Activated CD4-positive, alpha-beta T cell treated with anti-CD3 and anti-CD28 coated beads for 36 hours (primary cell): ENCODE data around the gene UTP14C. TPM values are rescaled to one million over a fixed set of nuclear protein-coding genes. Genes with fewer than 3 reads are reported as not detected.
"Not testable (repeated sequence)": the region's sequence is repeated elsewhere in the genome, so short reads cannot be mapped to it uniquely, and the experiment has no call there.

Source experiments
- ATAC-seq: fragments of 200-7000 bp; cut with Tn5 transposase; one replicate; pipeline ENCODE4 v1.10.0; 2021; ENCODE audit warnings: mild to moderate bottlenecking, moderate library complexity
- CTCF ChIA-PET: fragments of 350-600 bp; sonication (Branson Sonifier 250); formaldehyde crosslinking; loops from one replicate; lab custom pipeline; 2021; ENCODE audit warnings: antibody characterized with exemption; lab: Charles Lee
- POLR2A ChIA-PET: fragments of 350-600 bp; sonication (Branson Sonifier 250); formaldehyde crosslinking; loops from one replicate; lab custom pipeline; 2021; ENCODE audit warnings: antibody characterized with exemption, inconsistent platforms; lab: Charles Lee
- DNase-seq: peaks from one replicate; pipeline ENCODE4 v3.0.0-alpha.2; 2020
- H3K27ac Mint-ChIP-seq: one replicate; pipeline ENCODE4 v1.8.0; 2021; ENCODE audit warnings: mixed read lengths
- H3K27me3 Mint-ChIP-seq: one replicate; pipeline ENCODE4 v1.8.0; 2021; ENCODE audit warnings: mixed read lengths
- H3K36me3 Mint-ChIP-seq: one replicate; pipeline ENCODE4 v1.8.0; 2021; ENCODE audit warnings: low read depth, mixed read lengths
- H3K4me1 Mint-ChIP-seq: one replicate; pipeline ENCODE4 v1.8.0; 2021; ENCODE audit warnings: mixed read lengths
- H3K4me3 Mint-ChIP-seq: one replicate; pipeline ENCODE4 v1.8.0; 2021; ENCODE audit warnings: mild to moderate bottlenecking, moderate library complexity, mixed read lengths
- H3K9me3 Mint-ChIP-seq: one replicate; pipeline ENCODE4 v1.8.0; 2021; ENCODE audit warnings: low read depth, mixed read lengths
- intact Hi-C, 2 experiments: fragments of 100-400 bp; cut with DNase I in 1 of 2; cut with micrococcal nuclease in 1 of 2; formaldehyde crosslinking; loops; one replicate each; pipeline versions ENCODE4 v1.14.2 to v1.15.1; 2022 to 2024; cut with DNase I, micrococcal nuclease
- total RNA-seq, 2 experiments: library from RNA; stranded (reverse); gene quantifications; one replicate each; pipeline ENCODE4 v1.2.3, GENCODE V29; 2021

The UTP14C gene
- 1 to 10 TPM; 6.1 to 7.6 TPM for total RNA-seq

- Mint-ChIP-seq H3K4me1 (peaks cover 15% of the 10 kb centered on the region), H3K9me3 (peaks cover 12% of the 10 kb centered on the region), H3K36me3 (peaks cover 81% of the 10 kb centered on the region), H3K27me3 (no peaks in the 10 kb centered on the region), H3K27ac (no peak within 1 kb of the TSS), H3K4me3 (no peak within 1 kb of the TSS)
- ChIA-PET CTCF (no interaction called here), POLR2A (interaction anchor here (0.6 kb wide), 1 partner anchor 158 kb away, joined by 3 read pairs; no protein-coding TSS in a partner anchor)
- no peak for DNase-seq
- no peak for ATAC-seq
- intact Hi-C loops, result no loop called here
Observed at GRCh38 chr13:52024481-52024880, at the start of gene UTP14C. UTP14C (plus strand) TSS chr13:52024691; CDS start chr13:52028805, 4,114 bp downstream.

- Mint-ChIP-seq H3K4me3 (no peak overlapping the region), H3K27ac (no peak overlapping the region), H3K27me3 (no peaks in the 10 kb centered on the region), H3K4me1 (no peaks in the 10 kb centered on the region), H3K9me3 (no peaks in the 10 kb centered on the region), H3K36me3 (no peaks in the 10 kb centered on the region)
- CTCF ChIA-PET, result interaction anchor here (0.7 to 1.8 kb wide), 3 partner anchors 9 to 24 kb away, joined by 3 to 6 read pairs (median 4); no protein-coding TSS in a partner anchor
- peak; percentile 53 for ATAC-seq
- DNase-seq, result no peak
- intact Hi-C loops, result no loop called here
- POLR2A ChIA-PET, result no interaction called here
Observed at GRCh38 chr13:51976423-51976822, 48.1 kb upstream of the UTP14C start.

GRCh38 chr13:51976890-51977289, 47.6 kb upstream of the UTP14C start:
- Mint-ChIP-seq H3K27me3 (no peaks in the 10 kb centered on the region), H3K4me3 (no peak overlapping the region), H3K36me3 (no peaks in the 10 kb centered on the region), H3K4me1 (no peaks in the 10 kb centered on the region), H3K9me3 (no peaks in the 10 kb centered on the region), H3K27ac (no peak overlapping the region)
- CTCF ChIA-PET, result interaction anchor here (0.6 to 1.8 kb wide), 3 partner anchors 10 to 179 kb away, joined by 3 to 6 read pairs (median 4); no protein-coding TSS in a partner anchor
- POLR2A ChIA-PET, result interaction anchor here (0.7 kb wide), 1 partner anchor 12 kb away, joined by 5 read pairs; no protein-coding TSS in a partner anchor
- no peak for DNase-seq
- no peak for ATAC-seq
- intact Hi-C loops, result no loop called here

- H3K9me3 Mint-ChIP-seq, result no peaks in the 10 kb centered on the region
- POLR2A ChIA-PET, result interaction anchor here (0.7 kb wide), 1 partner anchor 12 kb away, joined by 5 read pairs; no protein-coding TSS in a partner anchor
Observed at GRCh38 chr13:51977625-51978024, 46.9 kb upstream of the UTP14C start.

GRCh38 chr13:51978796-51979556, 45.5 kb upstream of the UTP14C start:
- Mint-ChIP-seq H3K4me1 (no peaks in the 10 kb centered on the region), H3K27ac (no peak overlapping the region), H3K27me3 (no peaks in the 10 kb centered on the region), H3K36me3 (no peaks in the 10 kb centered on the region), H3K4me3 (no peak overlapping the region), H3K9me3 (no peaks in the 10 kb centered on the region)
- intact Hi-C loops, result no loop called here
- CTCF ChIA-PET, result interaction anchor here (1.4 kb wide), 1 partner anchor 22 kb away, joined by 3 read pairs; no protein-coding TSS in a partner anchor
- POLR2A ChIA-PET, result no interaction called here
- ATAC-seq (peak; percentile 23), DNase-seq (peak; percentile 12)

More at GRCh38 chr13:51977625-51978024, 46.9 kb upstream of the UTP14C start:
- no peak for DNase-seq
- no peak overlapping the region for H3K4me3 Mint-ChIP-seq
- H3K36me3 Mint-ChIP-seq, result no peaks in the 10 kb centered on the region
- no peaks in the 10 kb centered on the region for H3K4me1 Mint-ChIP-seq
- H3K27me3 Mint-ChIP-seq, result no peaks in the 10 kb centered on the region
- CTCF ChIA-PET, result interaction anchor here (0.6 kb wide), 1 partner anchor 178 kb away, joined by 3 read pairs; no protein-coding TSS in a partner anchor
- ATAC-seq, result no peak
- intact Hi-C loops, result no loop called here
- H3K27ac Mint-ChIP-seq, result no peak overlapping the region

GRCh38 chr13:51980908-51981307, 43.6 kb upstream of the UTP14C start:
- Mint-ChIP-seq H3K4me3 (no peak overlapping the region), H3K27ac (no peak overlapping the region), H3K4me1 (no peaks in the 10 kb centered on the region), H3K27me3 (peaks cover 5% of the 10 kb centered on the region), H3K9me3 (no peaks in the 10 kb centered on the region), H3K36me3 (no peaks in the 10 kb centered on the region)
- CTCF ChIA-PET, result interaction anchor here (0.5 to 0.7 kb wide), 2 partner anchors 20 to 146 kb away, joined by 3 read pairs; no protein-coding TSS in a partner anchor
- ATAC-seq (no peak), DNase-seq (no peak)
- intact Hi-C loops, result no loop called here
- POLR2A ChIA-PET, result no interaction called here

DNA sequence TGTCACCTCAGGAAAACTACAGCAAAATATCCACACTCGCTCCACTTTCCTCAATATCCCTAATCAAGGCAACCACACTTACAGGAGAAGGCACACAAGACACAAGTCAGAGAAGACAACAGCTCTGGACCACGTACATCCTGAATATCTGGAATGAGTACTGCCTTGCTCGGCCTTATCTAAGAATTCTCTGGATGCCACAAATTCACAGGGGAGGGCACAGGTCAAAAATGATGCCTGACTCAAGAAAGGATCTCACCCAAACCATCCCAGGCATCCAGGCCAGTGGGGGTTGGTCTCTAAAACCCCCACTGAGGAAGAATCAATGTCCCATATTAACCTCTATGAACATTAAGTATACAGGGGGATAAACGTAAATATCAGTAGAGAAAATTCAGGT, 43.1 kb upstream of the UTP14C start:
- ChIA-PET CTCF (interaction anchor here (0.5 to 0.7 kb wide), 2 partner anchors 21 to 146 kb away, joined by 3 read pairs; no protein-coding TSS in a partner anchor), POLR2A (no interaction called here)
- no peak for ATAC-seq
- Mint-ChIP-seq H3K9me3 (no peaks in the 10 kb centered on the region), H3K36me3 (no peaks in the 10 kb centered on the region), H3K4me1 (no peaks in the 10 kb centered on the region), H3K4me3 (no peak overlapping the region), H3K27me3 (peaks cover 5% of the 10 kb centered on the region), H3K27ac (no peak overlapping the region)
- intact Hi-C loops, result no loop called here
- no peak for DNase-seq

DNA sequence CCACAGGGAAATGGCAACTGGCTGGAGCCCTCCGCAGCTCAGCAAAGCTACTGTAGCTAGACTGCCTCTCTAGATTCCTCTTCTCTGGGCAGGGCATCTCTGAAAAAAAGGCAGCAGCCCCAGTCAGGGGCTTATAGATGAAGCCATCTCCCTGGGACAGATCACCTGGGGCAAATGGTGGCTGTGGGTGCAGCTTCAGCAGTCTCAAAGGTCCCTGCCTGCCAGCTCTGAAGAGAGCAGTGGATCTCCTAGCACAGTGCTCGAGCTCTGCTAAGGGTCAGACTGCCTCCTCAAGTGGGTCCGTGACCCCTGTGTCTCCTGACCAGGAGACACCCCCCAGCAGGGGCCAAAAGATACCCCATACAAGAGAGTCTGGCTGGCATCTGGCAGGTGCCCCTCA, 41.2 kb upstream of the UTP14C start:
- POLR2A ChIA-PET, result not testable (repeated sequence)

DNA sequence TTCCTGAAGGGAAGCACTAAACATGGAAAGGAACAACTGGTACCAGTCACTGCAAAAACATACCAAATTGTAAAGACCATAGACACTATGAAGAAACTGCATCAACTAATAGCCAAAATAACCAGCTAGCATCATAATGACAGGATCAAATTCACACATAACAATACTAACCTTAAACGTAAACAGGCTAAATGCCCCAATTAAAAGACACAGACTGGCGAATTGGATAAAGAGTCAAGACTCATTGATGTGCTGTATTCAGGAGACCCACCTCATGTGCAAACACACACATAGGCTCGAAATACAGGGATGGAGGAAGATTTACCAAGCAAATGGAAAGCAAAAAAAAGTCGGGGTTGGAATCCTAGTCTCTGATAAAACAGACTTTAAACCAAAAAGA, 39.6 kb upstream of the UTP14C start:
- H3K9me3 Mint-ChIP-seq, ATAC-seq, H3K4me3 Mint-ChIP-seq, intact Hi-C loops, H3K27ac Mint-ChIP-seq, H3K36me3 Mint-ChIP-seq, H3K4me1 Mint-ChIP-seq, POLR2A ChIA-PET, DNase-seq, H3K27me3 Mint-ChIP-seq: not testable (repeated sequence)
- CTCF ChIA-PET, result interaction anchor here (0.6 to 0.7 kb wide), 2 partner anchors 143 to 328 kb away, joined by 3 read pairs; no protein-coding TSS in a partner anchor

More for the DNA sequence above, 41.2 kb upstream of the UTP14C start:
- H3K4me1 Mint-ChIP-seq, H3K27me3 Mint-ChIP-seq, H3K4me3 Mint-ChIP-seq, intact Hi-C loops, H3K27ac Mint-ChIP-seq, H3K9me3 Mint-ChIP-seq, CTCF ChIA-PET, DNase-seq, H3K36me3 Mint-ChIP-seq, ATAC-seq: not testable (repeated sequence)

- intact Hi-C loops, result no loop called here
- POLR2A ChIA-PET, result interaction anchor here (0.6 kb wide), 1 partner anchor 12 kb away, joined by 5 read pairs; no protein-coding TSS in a partner anchor
Observed at GRCh38 chr13:51988988-51989618, 35.4 kb upstream of the UTP14C start.

GRCh38 chr13:51993713-51994112, 30.8 kb upstream of the UTP14C start:
- CTCF ChIA-PET, result interaction anchor here (1.9 kb wide), 1 partner anchor 8 kb away, joined by 9 read pairs; no protein-coding TSS in a partner anchor
- no peaks in the 10 kb centered on the region for H3K27me3 Mint-ChIP-seq
- DNase-seq (no peak), ATAC-seq (no peak)
- intact Hi-C loops, result no loop called here
- H3K4me3 Mint-ChIP-seq, result no peak overlapping the region
- no peaks in the 10 kb centered on the region for H3K9me3 Mint-ChIP-seq
- no peaks in the 10 kb centered on the region for H3K4me1 Mint-ChIP-seq
- no peak overlapping the region for H3K27ac Mint-ChIP-seq
- POLR2A ChIA-PET, result no interaction called here
- H3K36me3 Mint-ChIP-seq, result no peaks in the 10 kb centered on the region

More at GRCh38 chr13:51988988-51989618, 35.4 kb upstream of the UTP14C start:
- no peaks in the 10 kb centered on the region for H3K4me1 Mint-ChIP-seq
- H3K27me3 Mint-ChIP-seq, result peaks cover 5% of the 10 kb centered on the region
- CTCF ChIA-PET, result no interaction called here
- no peaks in the 10 kb centered on the region for H3K9me3 Mint-ChIP-seq
- DNase-seq (no peak), ATAC-seq (no peak)
- H3K36me3 Mint-ChIP-seq, result no peaks in the 10 kb centered on the region
- no peak overlapping the region for H3K27ac Mint-ChIP-seq
- H3K4me3 Mint-ChIP-seq, result no peak overlapping the region
